ENCODE measurements around the gene GCLC. TPM values are rescaled to one million over a fixed set of nuclear protein-coding genes. Genes with fewer than 3 reads are reported as not detected.

Gene GCLC
- total RNA-seq, 6 donors from 2014 or later, result 21.9 to 60.2 (median 27.2) TPM

DNA sequence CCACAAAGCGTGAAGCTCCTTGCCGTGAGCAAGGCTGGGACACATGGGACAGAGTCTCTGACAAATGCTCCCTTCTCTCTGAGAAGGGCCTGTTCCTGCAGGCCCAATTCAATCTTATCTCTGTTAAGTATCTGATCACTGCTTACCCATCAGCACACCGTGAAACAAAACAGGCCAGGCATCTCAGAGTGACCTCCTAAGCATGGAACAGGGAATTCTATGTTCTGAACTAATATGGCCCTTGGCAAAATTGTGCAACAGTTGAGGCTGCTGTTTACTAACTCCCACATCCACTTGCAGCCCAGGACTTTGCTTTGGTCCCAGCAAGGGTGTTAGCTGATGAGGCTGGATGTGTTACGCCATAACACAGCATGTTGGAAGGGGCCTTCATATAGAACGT lies 79.2 kb downstream of the GCLC start:
- H3K4me3 ChIP-seq, result no peak overlapping the region
- peak overlapping the region; percentile 68 to 83 (median 81) for H3K27ac ChIP-seq
- H3K36me3 ChIP-seq, result no peaks in the 10 kb centered on the region
- H3K4me1 ChIP-seq, result peaks cover 34 to 51% (median 41%) of the 10 kb centered on the region in 4 donors
- TF ChIP-seq POLR2A (IDR thresholded peaks at IDR 0.05) (no peak), EP300 (IDR thresholded peaks at IDR 0.05) (no peak), POLR2AphosphoS5 (IDR thresholded peaks at IDR 0.05) (no peak)
- TF ChIP-seq, protein P1, sequence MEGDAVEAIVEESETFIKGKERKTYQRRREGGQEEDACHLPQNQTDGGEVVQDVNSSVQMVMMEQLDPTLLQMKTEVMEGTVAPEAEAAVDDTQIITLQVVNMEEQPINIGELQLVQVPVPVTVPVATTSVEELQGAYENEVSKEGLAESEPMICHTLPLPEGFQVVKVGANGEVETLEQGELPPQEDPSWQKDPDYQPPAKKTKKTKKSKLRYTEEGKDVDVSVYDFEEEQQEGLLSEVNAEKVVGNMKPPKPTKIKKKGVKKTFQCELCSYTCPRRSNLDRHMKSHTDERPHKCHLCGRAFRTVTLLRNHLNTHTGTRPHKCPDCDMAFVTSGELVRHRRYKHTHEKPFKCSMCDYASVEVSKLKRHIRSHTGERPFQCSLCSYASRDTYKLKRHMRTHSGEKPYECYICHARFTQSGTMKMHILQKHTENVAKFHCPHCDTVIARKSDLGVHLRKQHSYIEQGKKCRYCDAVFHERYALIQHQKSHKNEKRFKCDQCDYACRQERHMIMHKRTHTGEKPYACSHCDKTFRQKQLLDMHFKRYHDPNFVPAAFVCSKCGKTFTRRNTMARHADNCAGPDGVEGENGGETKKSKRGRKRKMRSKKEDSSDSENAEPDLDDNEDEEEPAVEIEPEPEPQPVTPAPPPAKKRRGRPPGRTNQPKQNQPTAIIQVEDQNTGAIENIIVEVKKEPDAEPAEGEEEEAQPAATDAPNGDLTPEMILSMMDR (IDR thresholded peaks at IDR 0.05), result no peak
- no peaks in the 10 kb centered on the region for H3K9me3 ChIP-seq
- ATAC-seq (ENCODE audit: low FRiP score in 2 of 2) (peak in 1 of 2 donors; percentile 15), DNase-seq (peak in 1 of 2 donors; percentile 28)
- 74% methylated on average over 5 of the region's 5 CpGs for WGBS, 2 donors
- H3K27me3 ChIP-seq, result no peaks in the 10 kb centered on the region

DNA sequence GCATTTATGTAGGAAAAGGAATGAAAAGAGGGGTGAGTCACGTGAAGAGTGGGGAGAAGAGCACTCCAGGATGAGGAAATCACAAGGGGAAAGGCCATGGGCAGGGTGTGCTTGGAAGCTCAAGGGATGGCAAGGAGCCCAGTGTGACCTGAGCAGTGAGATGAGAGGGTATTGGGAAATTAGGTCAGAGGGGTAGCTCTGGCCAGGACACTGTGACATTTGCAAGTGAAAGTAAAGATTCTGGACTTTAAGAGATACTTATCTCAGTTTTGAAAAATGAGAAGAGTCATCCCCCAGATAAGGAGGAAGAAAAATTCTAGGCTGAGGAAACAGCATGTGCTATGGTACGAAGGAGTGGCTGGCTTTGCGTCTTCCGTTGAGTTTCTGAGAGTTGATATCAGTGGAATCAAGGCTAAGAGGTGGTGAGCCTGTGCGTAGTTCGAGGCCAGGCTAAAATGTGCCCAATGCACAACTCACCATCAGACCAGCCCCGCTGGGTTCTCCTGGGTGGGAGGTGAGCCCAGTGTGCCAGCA lies 79.9 kb downstream of the GCLC start:
- H3K36me3 ChIP-seq, result no peaks in the 10 kb centered on the region
- peak in 1 of 2 donors; percentile 91 for DNase-seq
- no peaks in the 10 kb centered on the region for H3K27me3 ChIP-seq
- peak; percentile 90 to 94 for ATAC-seq (ENCODE audit: low FRiP score in 2 of 2)
- peak overlapping the region; percentile 68 to 83 (median 81) for H3K27ac ChIP-seq
- WGBS, 2 donors, result 40 to 52% methylated on average over 7 of the region's 7 CpGs
- no peaks in the 10 kb centered on the region for H3K9me3 ChIP-seq
- TF ChIP-seq, protein P1 (IDR thresholded peaks at IDR 0.05), result no peak
- TF ChIP-seq EP300 (IDR thresholded peaks at IDR 0.05) (peak in 3 of 4 donors; percentile 71 to 99 (median 75)), POLR2AphosphoS5 (IDR thresholded peaks at IDR 0.05) (peak; percentile 87 to 92)
- no peak overlapping the region for H3K4me3 ChIP-seq
- peaks cover 34 to 54% (median 41%) of the 10 kb centered on the region in 4 donors for H3K4me1 ChIP-seq

DNA sequence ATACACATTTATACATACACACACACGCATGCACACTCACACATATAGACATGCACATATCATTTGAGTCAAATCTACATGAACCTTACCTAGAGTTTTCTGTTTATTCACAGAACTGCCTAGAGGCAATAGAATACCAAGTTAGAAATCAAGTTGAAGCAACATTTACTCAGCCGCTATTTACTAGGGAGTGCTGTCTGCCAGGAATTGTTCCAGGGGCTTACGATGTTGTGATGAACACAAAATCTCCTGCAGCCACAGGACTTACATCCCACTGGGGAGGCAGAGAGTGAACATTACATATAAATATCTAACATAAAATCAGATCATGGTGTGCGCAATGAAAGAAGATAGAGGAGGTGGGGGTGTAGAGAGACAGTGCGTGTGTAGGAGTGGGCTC lies 80.4 kb downstream of the GCLC start:
- H3K4me1 ChIP-seq, result peaks cover 34 to 54% (median 41%) of the 10 kb centered on the region in 4 donors
- DNase-seq (no peak), ATAC-seq (ENCODE audit: low FRiP score in 2 of 2) (peak in 1 of 2 donors; percentile 17)
- no peaks in the 10 kb centered on the region for H3K27me3 ChIP-seq
- H3K36me3 ChIP-seq, result no peaks in the 10 kb centered on the region
- WGBS, 2 donors, result 62 to 73% methylated on average over 5 of the region's 5 CpGs
- H3K4me3 ChIP-seq, result no peak overlapping the region
- H3K9me3 ChIP-seq, result no peaks in the 10 kb centered on the region
- peak overlapping the region; percentile 44 to 81 (median 70) for H3K27ac ChIP-seq
- TF ChIP-seq EP300 (IDR thresholded peaks at IDR 0.05), result no peak
- no peak for TF ChIP-seq POLR2A (IDR thresholded peaks at IDR 0.05)
- TF ChIP-seq, protein P1 (IDR thresholded peaks at IDR 0.05), result no peak
- TF ChIP-seq POLR2AphosphoS5 (IDR thresholded peaks at IDR 0.05), result no peak

DNA sequence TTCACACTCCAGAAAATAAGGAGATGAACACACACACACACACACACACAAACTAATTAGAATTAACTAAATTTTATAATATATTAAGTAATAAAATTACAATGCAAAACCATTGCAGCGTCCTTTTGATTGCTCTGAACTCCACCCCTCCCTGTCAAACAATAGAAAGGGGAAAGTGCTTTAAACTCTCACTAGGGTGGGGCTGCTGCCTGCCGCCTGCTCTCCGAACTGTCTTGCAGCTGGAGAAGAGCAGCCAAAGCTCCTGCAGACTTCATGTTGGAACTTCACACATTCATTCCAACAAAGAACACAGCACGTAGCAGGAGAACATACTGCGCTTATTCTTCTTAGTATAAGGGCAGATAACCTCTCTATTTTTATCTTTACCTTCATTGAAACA lies 83.2 kb downstream of the GCLC start:
- Histone ChIP-seq H3K4me1 (peaks cover 34 to 58% (median 41%) of the 10 kb centered on the region in 4 donors), H3K9me3 (no peaks in the 10 kb centered on the region), H3K27ac (peak overlapping the region in 3 of 4 donors; percentile 18 to 40 (median 35)), H3K4me3 (no peak overlapping the region), H3K36me3 (no peaks in the 10 kb centered on the region), H3K27me3 (no peaks in the 10 kb centered on the region)
- WGBS, 2 donors, result 38 to 49% methylated on average over 4 to 5 of the region's 5 CpGs
- ATAC-seq (ENCODE audit: low FRiP score in 2 of 2) (no peak), DNase-seq (no peak)
- no peak for TF ChIP-seq EP300 (IDR thresholded peaks at IDR 0.05)
- TF ChIP-seq, protein P1 (IDR thresholded peaks at IDR 0.05), result no peak
- no peak for TF ChIP-seq POLR2A (IDR thresholded peaks at IDR 0.05)
- no peak for TF ChIP-seq POLR2AphosphoS5 (IDR thresholded peaks at IDR 0.05)

All from upper lobe of left lung (tissue), 6 donors.